DMS53 (cell line): ENCODE results near the gene PKNOX1.
"Not testable (repeated sequence)": the region's sequence is repeated elsewhere in the genome, so short reads cannot be mapped to it uniquely, and the experiment has no call there.

ENCODE experiments used
- DNase-seq: peaks from one replicate; lab custom pipeline; 2025; lab: John Stamatoyannopoulos, UW

The PKNOX1 gene

GRCh38 chr21:43020177-43020576, 45.8 kb downstream of the PKNOX1 start:
- no peak for DNase-seq

GRCh38 chr21:43020771-43021170, 46.4 kb downstream of the PKNOX1 start:
- no peak for DNase-seq

GRCh38 chr21:43021191-43021590, 46.8 kb downstream of the PKNOX1 start:
- DNase-seq, result no peak

GRCh38 chr21:43021756-43022600, 47.6 kb downstream of the PKNOX1 start:
- DNase-seq, result no peak

- DNase-seq, result no peak
Measured at GRCh38 chr21:43023175-43023574, 48.8 kb downstream of the PKNOX1 start.

GRCh38 chr21:43024439-43025136, 50.2 kb downstream of the PKNOX1 start:
- no peak for DNase-seq

GRCh38 chr21:43025636-43026180, 51.3 kb downstream of the PKNOX1 start:
- DNase-seq, result no peak

- DNase-seq, result no peak
Measured at GRCh38 chr21:43027846-43028731, 53.7 kb downstream of the PKNOX1 start.

GRCh38 chr21:43029785-43030184, 55.4 kb downstream of the PKNOX1 start:
- DNase-seq, result no peak

GRCh38 chr21:43031121-43031619, 56.8 kb downstream of the PKNOX1 start:
- no peak for DNase-seq

GRCh38 chr21:43034101-43034500, 59.7 kb downstream of the PKNOX1 start:
- no peak for DNase-seq

- no peak for DNase-seq
Measured at GRCh38 chr21:43034826-43035225, 60.5 kb downstream of the PKNOX1 start.

- not testable (repeated sequence) for DNase-seq
Measured at GRCh38 chr21:43036889-43037288, 62.5 kb downstream of the PKNOX1 start.

GRCh38 chr21:43037918-43038658, 63.7 kb downstream of the PKNOX1 start:
- not testable (repeated sequence) for DNase-seq

- DNase-seq, result not testable (repeated sequence)
Measured at GRCh38 chr21:43038659-43039044, 64.3 kb downstream of the PKNOX1 start.

- DNase-seq, result not testable (repeated sequence)
Measured at GRCh38 chr21:43042169-43042568, 67.8 kb downstream of the PKNOX1 start.

- not testable (repeated sequence) for DNase-seq
Measured at GRCh38 chr21:43043291-43043690, 68.9 kb downstream of the PKNOX1 start.

- DNase-seq, result not testable (repeated sequence)
Measured at GRCh38 chr21:43044547-43044946, 70.2 kb downstream of the PKNOX1 start.

GRCh38 chr21:43045165-43045875, 71.0 kb downstream of the PKNOX1 start:
- DNase-seq, result not testable (repeated sequence)
